Ishikawa (cell line): Measurements from ENCODE around the gene RUNX1.

Experiments used
- CEBPB ChIP-seq: IDR thresholded peaks from 2 replicates; pipeline ENCODE4 v1.6.1; 2012
- CREB1 ChIP-seq: IDR thresholded peaks from 2 replicates; pipeline ENCODE4 v1.6.1; 2012; ENCODE audit warnings: low read depth
- EGR1 ChIP-seq: IDR thresholded peaks from 2 replicates; pipeline ENCODE4 v1.6.1; 2012
- EP300 ChIP-seq: IDR thresholded peaks from 2 replicates; pipeline ENCODE4 v1.6.1; 2012; ENCODE audit warnings: borderline replicate concordance
- FOXM1 ChIP-seq: IDR thresholded peaks from 2 replicates; pipeline ENCODE4 v1.6.1; 2012; ENCODE audit warnings: low read depth, borderline replicate concordance
- MAX ChIP-seq: IDR thresholded peaks from 2 replicates; pipeline ENCODE4 v1.6.1; 2012
- NFIC ChIP-seq: IDR thresholded peaks from 2 replicates; pipeline ENCODE4 v1.6.1; 2012
- RAD21 ChIP-seq: IDR thresholded peaks from 2 replicates; pipeline ENCODE4 v1.6.1; 2012; ENCODE audit warnings: low read depth
- REST ChIP-seq: IDR thresholded peaks from 2 replicates; pipeline ENCODE4 v1.6.1; 2012; ENCODE audit warnings: low read depth, mild to moderate bottlenecking
- TAF1 ChIP-seq: IDR thresholded peaks from 2 replicates; pipeline ENCODE4 v1.6.1; 2012; ENCODE audit warnings: low read depth, mild to moderate bottlenecking
- TCF12 ChIP-seq: IDR thresholded peaks from 2 replicates; pipeline ENCODE4 v1.6.1; 2012; ENCODE audit warnings: low read depth
- TEAD4 ChIP-seq: IDR thresholded peaks from 2 replicates; pipeline ENCODE4 v1.6.1; 2012
- USF1 ChIP-seq: IDR thresholded peaks from 2 replicates; pipeline ENCODE4 v1.6.1; 2012
- YY1 ChIP-seq: IDR thresholded peaks from 2 replicates; pipeline ENCODE4 v1.6.1; 2012; ENCODE audit warnings: low read depth
- ZBTB7A ChIP-seq: IDR thresholded peaks from 2 replicates; pipeline ENCODE4 v1.6.1; 2012; ENCODE audit warnings: low read depth

RUNX1 gene

GRCh38 chr21:34754690-34755647, 294.1 kb downstream of the RUNX1 start:
- TF ChIP-seq CREB1 (no peak), TCF12 (no peak), MAX (no peak), REST (no peak), ZBTB7A (no peak), FOXM1 (no peak), NFIC (no peak)

GRCh38 chr21:34748862-34749261, 300.2 kb downstream of the RUNX1 start:
- TF ChIP-seq EP300 (no peak), TAF1 (no peak)

GRCh38 chr21:34745557-34746255, 303.4 kb downstream of the RUNX1 start:
- TF ChIP-seq TEAD4: no peak
- TF ChIP-seq RAD21: peak; percentile 94

GRCh38 chr21:34744801-34745200, 304.3 kb downstream of the RUNX1 start:
- no peak for TF ChIP-seq TCF12
- no peak for TF ChIP-seq ZBTB7A
- TF ChIP-seq CREB1: no peak
- TF ChIP-seq EGR1: no peak
- TF ChIP-seq NFIC: no peak
- TF ChIP-seq REST: no peak
- TF ChIP-seq RAD21: no peak
- no peak for TF ChIP-seq MAX
- TF ChIP-seq TEAD4: no peak
- no peak for TF ChIP-seq YY1
- TF ChIP-seq TAF1: no peak
- no peak for TF ChIP-seq CEBPB
- TF ChIP-seq EP300: no peak
- no peak for TF ChIP-seq FOXM1
- TF ChIP-seq USF1: no peak

- TF ChIP-seq NFIC (no peak), TAF1 (no peak), RAD21 (no peak), EP300 (no peak), CEBPB (no peak), YY1 (no peak), TCF12 (no peak), ZBTB7A (no peak), REST (no peak), CREB1 (no peak), EGR1 (no peak), TEAD4 (no peak), MAX (no peak), USF1 (no peak), FOXM1 (no peak)
Observed at GRCh38 chr21:34743831-34744230, 305.3 kb downstream of the RUNX1 start.
